ENCODE measurements around the gene PLEKHA5.
"Not testable (repeated sequence)": the region's sequence is repeated elsewhere in the genome, so short reads cannot be mapped to it uniquely, and the experiment has no call there.

The PLEKHA5 gene

GRCh38 chr12:19227190-19227879, 97.8 kb downstream of the PLEKHA5 start:
- in situ Hi-C loops (cut with MboI; ENCODE audit: low sequenced_read_pairs): no loop called here

- in situ Hi-C loops (cut with MboI; ENCODE audit: low sequenced_read_pairs): no loop called here
Observed at GRCh38 chr12:19227880-19228210, 98.3 kb downstream of the PLEKHA5 start.

GRCh38 chr12:19229021-19229420, 99.5 kb downstream of the PLEKHA5 start:
- in situ Hi-C loops (cut with MboI; ENCODE audit: low sequenced_read_pairs): not testable (repeated sequence)

GRCh38 chr12:19230299-19230866, 100.8 kb downstream of the PLEKHA5 start:
- in situ Hi-C loops (cut with MboI; ENCODE audit: low sequenced_read_pairs): no loop called here

- in situ Hi-C loops (cut with MboI; ENCODE audit: low sequenced_read_pairs): no loop called here
Observed at GRCh38 chr12:19230896-19231295, 101.4 kb downstream of the PLEKHA5 start.

GRCh38 chr12:19234171-19234704, 104.7 kb downstream of the PLEKHA5 start:
- in situ Hi-C loops (cut with MboI; ENCODE audit: low sequenced_read_pairs): no loop called here

GRCh38 chr12:19234981-19235871, 105.7 kb downstream of the PLEKHA5 start:
- in situ Hi-C loops (cut with MboI; ENCODE audit: low sequenced_read_pairs): no loop called here

- in situ Hi-C loops (cut with MboI; ENCODE audit: low sequenced_read_pairs): no loop called here
Observed at GRCh38 chr12:19236656-19237055, 107.1 kb downstream of the PLEKHA5 start.

GRCh38 chr12:19238540-19238939, 109.0 kb downstream of the PLEKHA5 start:
- in situ Hi-C loops (cut with MboI; ENCODE audit: low sequenced_read_pairs): no loop called here

GRCh38 chr12:19239102-19239501, 109.6 kb downstream of the PLEKHA5 start:
- in situ Hi-C loops (cut with MboI; ENCODE audit: low sequenced_read_pairs): no loop called here

GRCh38 chr12:19239616-19240234, 110.2 kb downstream of the PLEKHA5 start:
- in situ Hi-C loops (cut with MboI; ENCODE audit: low sequenced_read_pairs): no loop called here

- in situ Hi-C loops (cut with MboI; ENCODE audit: low sequenced_read_pairs): no loop called here
Observed at GRCh38 chr12:19242581-19242980, 113.0 kb downstream of the PLEKHA5 start.

- in situ Hi-C loops (cut with MboI; ENCODE audit: low sequenced_read_pairs): no loop called here
Observed at GRCh38 chr12:19243551-19243950, 114.0 kb downstream of the PLEKHA5 start.

- in situ Hi-C loops (cut with MboI; ENCODE audit: low sequenced_read_pairs): no loop called here
Observed at GRCh38 chr12:19244312-19244711, 114.8 kb downstream of the PLEKHA5 start.

- in situ Hi-C loops (cut with MboI; ENCODE audit: low sequenced_read_pairs): no loop called here
Observed at GRCh38 chr12:19245106-19245505, 115.6 kb downstream of the PLEKHA5 start.

- in situ Hi-C loops (cut with MboI; ENCODE audit: low sequenced_read_pairs): no loop called here
Observed at GRCh38 chr12:19245666-19246065, 116.1 kb downstream of the PLEKHA5 start.

- in situ Hi-C loops (cut with MboI; ENCODE audit: low sequenced_read_pairs): no loop called here
Observed at GRCh38 chr12:19246933-19247332, 117.4 kb downstream of the PLEKHA5 start.

- in situ Hi-C loops (cut with MboI; ENCODE audit: low sequenced_read_pairs): no loop called here
Observed at GRCh38 chr12:19248929-19249602, 119.5 kb downstream of the PLEKHA5 start.

GRCh38 chr12:19251481-19252132, 122.1 kb downstream of the PLEKHA5 start:
- in situ Hi-C loops (cut with MboI; ENCODE audit: low sequenced_read_pairs): no loop called here

- in situ Hi-C loops (cut with MboI; ENCODE audit: low sequenced_read_pairs): no loop called here
Observed at GRCh38 chr12:19260135-19260534, 130.6 kb downstream of the PLEKHA5 start.
